ENCODE data around the gene HPS3. TPM values are rescaled to one million over a fixed set of nuclear protein-coding genes. Genes with fewer than 3 reads are reported as not detected.

The HPS3 gene
- 25.3 and 32.6 TPM in 2 replicates for total RNA-seq

GRCh38 chr3:149129326-149130205, at the start of gene HPS3:
Gene HPS3, plus strand, starts transcription at chr3:149129638. Its CDS starts 86 bp downstream, at chr3:149129724.

GRCh38 chr3:149086232-149086988, 43.0 kb upstream of the HPS3 start, which contains the start of gene HLTF:
Gene HLTF, minus strand, starts transcription at chr3:149086533. Its CDS starts 197 bp downstream, at chr3:149086336.

GRCh38 chr3:149221783-149222517, 92.5 kb downstream of the HPS3 start, which contains the start of gene CP:
Gene CP, minus strand, starts transcription at chr3:149221829. Its CDS starts 37 bp downstream, at chr3:149221792.

Small RNAs within 50 kb of the gene (small RNA-seq; reads per million reads assigned to genes)
- gene RF00019: not detected

Other genes with a start within 250 kb of the HPS3 start
- gene GYG1, start 138.1 kb upstream of the HPS3 start, total RNA-seq: 50.9 and 51.3 TPM in 2 replicates
- 40.3 and 43.6 TPM in 2 replicates for gene HLTF, start 43.1 kb upstream of the HPS3 start, total RNA-seq
- under 0.01 TPM in 1 of 2 replicates, not detected in the other for gene CP, start 92.2 kb downstream of the HPS3 start, total RNA-seq
- 156 and 234 TPM in 2 replicates for gene TM4SF18, start 204.0 kb downstream of the HPS3 start, total RNA-seq
- gene TM4SF1, start 248.0 kb downstream of the HPS3 start, total RNA-seq: 845 and 906 TPM in 2 replicates

All from thoracic aorta endothelial cell (primary cell).